T-cell (primary cell): ENCODE data around the gene ZNF417. TPM values are rescaled to one million over a fixed set of nuclear protein-coding genes. Genes with fewer than 3 reads are reported as not detected.
"Not testable (repeated sequence)": the region's sequence is repeated elsewhere in the genome, so short reads cannot be mapped to it uniquely, and the experiment has no call there.

ENCODE experiments used
- ATAC-seq, 4 experiments: fragments of 200-7000 bp in 3 of 4; fragments of 150-1000 bp in 1 of 4; cut with Tn5 transposase; replicated peaks in 1 of 4; 1 replicate in 3 of 4; 2 replicates in 1 of 4; pipeline ENCODE4 v1.10.0; 2021; ENCODE audit warnings: moderate library complexity in 3 of 4, mild to moderate bottlenecking in 2 of 4, moderate number of reproducible peaks in 1 of 4
- CTCF ChIA-PET, 2 donors: fragments of 300-600 bp; sonication (Branson Sonifier 250); formaldehyde crosslinking; loops; one replicate each; lab custom pipeline; 2022; ENCODE audit warnings: antibody characterized with exemption in 2 of 2; lab: Charles Lee
- POLR2A ChIA-PET, 2 donors: fragments of 300-600 bp; sonication (Branson Sonifier 250); formaldehyde crosslinking; loops; one replicate each; lab custom pipeline; 2022; ENCODE audit warnings: antibody characterized with exemption in 2 of 2; lab: Charles Lee
- DNase-seq, 35 experiments: peaks; one replicate each; pipeline versions ENCODE4 v3.0.0 to v3.0.0-alpha.2; 2013 to 2023
- H3K27ac ChIP-seq: one replicate; pipeline ENCODE4 v1.5.1; 2013; ENCODE audit warnings: low read length
- H3K27me3 ChIP-seq, 2 experiments: replicated peaks in 1 of 2; 1 replicate in 1 of 2; 2 replicates in 1 of 2; pipeline versions ENCODE4 v1.6.1 to v1.7.0; 2013; ENCODE audit warnings: low read length in 1 of 2, mixed read lengths in 1 of 2; ENCODE audit not compliant: control insufficient read depth in 2 of 2, insufficient read depth in 2 of 2; ENCODE audit errors: extremely low read depth in 1 of 2
- H3K36me3 ChIP-seq, 2 donors: 1 replicate in 1 of 2; 2 replicates in 1 of 2; pipeline versions ENCODE4 v1.6.1 to v1.7.0; 2013; ENCODE audit warnings: low read length in 1 of 2; ENCODE audit not compliant: control insufficient read depth in 2 of 2, insufficient read depth in 1 of 2; ENCODE audit errors: extremely low read depth in 1 of 2
- H3K4me1 ChIP-seq, 2 experiments: 1 replicate in 1 of 2; 2 replicates in 1 of 2; pipeline versions ENCODE4 v1.6.1 to v1.7.0; 2013; ENCODE audit warnings: low read length in 2 of 2, mixed read lengths in 1 of 2; ENCODE audit not compliant: insufficient read depth in 2 of 2, control insufficient read depth in 1 of 2; ENCODE audit errors: extremely low read depth in 1 of 2
- H3K4me3 ChIP-seq, 2 donors: 1 replicate in 1 of 2; 2 replicates in 1 of 2; pipeline versions ENCODE4 v1.5.1 to v1.7.0; 2013; ENCODE audit warnings: mild to moderate bottlenecking in 2 of 2, low read length in 1 of 2, moderate library complexity in 1 of 2; ENCODE audit not compliant: control insufficient read depth in 1 of 2; ENCODE audit errors: extremely low read depth in 1 of 2
- H3K9me3 ChIP-seq: 2 replicates; pipeline ENCODE4 v1.7.0; 2013
- H3K27ac Mint-ChIP-seq, 2 donors: one replicate each; pipeline ENCODE4 v1.8.0; 2020 to 2021; ENCODE audit warnings: mild to moderate bottlenecking in 2 of 2, mixed read lengths in 2 of 2
- H3K27me3 Mint-ChIP-seq, 2 donors: one replicate each; pipeline ENCODE4 v1.8.0; 2021 to 2022; ENCODE audit warnings: mixed read lengths in 2 of 2
- H3K36me3 Mint-ChIP-seq: one replicate; pipeline ENCODE4 v1.8.0; 2021; ENCODE audit warnings: mixed read lengths
- H3K4me1 Mint-ChIP-seq, 3 donors: one replicate each; pipeline ENCODE4 v1.8.0; 2020 to 2022; ENCODE audit warnings: mixed read lengths in 3 of 3, mild to moderate bottlenecking in 1 of 3
- H3K4me3 Mint-ChIP-seq, 3 donors: one replicate each; pipeline ENCODE4 v1.8.0; 2020 to 2022; ENCODE audit warnings: mild to moderate bottlenecking in 3 of 3, mixed read lengths in 3 of 3, moderate library complexity in 3 of 3
- H3K9me3 Mint-ChIP-seq, 3 donors: one replicate each; pipeline ENCODE4 v1.8.0; 2020 to 2022; ENCODE audit warnings: mixed read lengths in 3 of 3
- WGBS: methylation state at CpG from one replicate; pipeline ENCODE4 v1.1.5; 2013; ENCODE audit warnings: missing lambda C conversion rate; ENCODE audit not compliant: insufficient coverage; 5-methylcytosine and 5-hydroxymethylcytosine counted together
- total RNA-seq, 35 experiments: library from RNA in 6 of 35; stranded (reverse) in 6 of 35; fragments of 120-200 nt in 1 of 35; gene quantifications; one replicate each; pipeline versions ENCODE4 v1.2.1 to v1.2.4 and lab custom pipeline; 2013 to 2026

The ZNF417 gene
- total RNA-seq, 5 donors from 2014 or later (not counting 1 experiment from before 2014, with no cell fraction given), result 23.6 to 39.7 (median 36.6) TPM

- peaks cover 4 to 41% (median 32%) of the 10 kb centered on the region in 3 donors for H3K9me3 Mint-ChIP-seq
- H3K4me1 ChIP-seq, result not testable (repeated sequence)
Observed at GRCh38 chr19:57873883-57874799, 42.3 kb downstream of the ZNF417 start.

GRCh38 chr19:57872450-57872849, 43.9 kb downstream of the ZNF417 start:
- CTCF ChIA-PET, result no interaction called here
- H3K4me3 Mint-ChIP-seq, result no peak overlapping the region

More at GRCh38 chr19:57873883-57874799, 42.3 kb downstream of the ZNF417 start:
- WGBS, result no CpG with 5 or more reads among the region's 8 CpGs
- H3K27me3 Mint-ChIP-seq, H3K27ac Mint-ChIP-seq, H3K27ac ChIP-seq, H3K4me3 ChIP-seq, H3K4me3 Mint-ChIP-seq, DNase-seq, CTCF ChIA-PET, POLR2A ChIA-PET, ATAC-seq, H3K27me3 ChIP-seq, H3K4me1 Mint-ChIP-seq: not testable (repeated sequence)
- peaks cover 0 to 14% of the 10 kb centered on the region in 2 donors for H3K36me3 ChIP-seq
- H3K36me3 Mint-ChIP-seq, result peaks cover 76% of the 10 kb centered on the region
- H3K9me3 ChIP-seq, result peaks cover 29% of the 10 kb centered on the region

GRCh38 chr19:57870225-57870624, 46.2 kb downstream of the ZNF417 start:
- peaks cover 70% of the 10 kb centered on the region for H3K36me3 Mint-ChIP-seq
- ATAC-seq, result no peak
- peaks cover 26% of the 10 kb centered on the region for H3K9me3 ChIP-seq
- H3K4me3 ChIP-seq, result peak overlapping the region in 1 of 2 donors; percentile 2
- peaks cover 10 to 19% of the 10 kb centered on the region in 2 donors for H3K36me3 ChIP-seq
- DNase-seq, result no peak
- no peak overlapping the region for H3K27ac Mint-ChIP-seq
- no peaks in the 10 kb centered on the region for H3K27me3 ChIP-seq
- ChIA-PET CTCF (no interaction called here), POLR2A (no interaction called here)
- no peak overlapping the region for H3K4me3 Mint-ChIP-seq
- no peaks in the 10 kb centered on the region for H3K27me3 Mint-ChIP-seq
- WGBS, result 100% methylated on average over 1 of the region's 2 CpGs
- H3K4me1 ChIP-seq, result no peaks in the 10 kb centered on the region
- H3K9me3 Mint-ChIP-seq, result peaks cover 0 to 38% (median 29%) of the 10 kb centered on the region in 3 donors
- H3K4me1 Mint-ChIP-seq, result no peaks in the 10 kb centered on the region
- H3K27ac ChIP-seq, result no peak overlapping the region

More at GRCh38 chr19:57872450-57872849, 43.9 kb downstream of the ZNF417 start:
- Histone ChIP-seq H3K36me3 (peaks cover 1 to 16% of the 10 kb centered on the region in 2 donors), H3K4me1 (no peaks in the 10 kb centered on the region), H3K27me3 (no peaks in the 10 kb centered on the region), H3K27ac (no peak overlapping the region), H3K9me3 (peaks cover 29% of the 10 kb centered on the region), H3K4me3 (no peak overlapping the region)
- DNase-seq (no peak), ATAC-seq (no peak)
- H3K36me3 Mint-ChIP-seq, result peaks cover 73% of the 10 kb centered on the region
- POLR2A ChIA-PET, result no interaction called here
- peaks cover 4 to 44% (median 39%) of the 10 kb centered on the region in 3 donors for H3K9me3 Mint-ChIP-seq
- H3K27ac Mint-ChIP-seq, result no peak overlapping the region
- no peaks in the 10 kb centered on the region for H3K4me1 Mint-ChIP-seq
- no peaks in the 10 kb centered on the region for H3K27me3 Mint-ChIP-seq

- H3K36me3 ChIP-seq, result peaks cover 10 to 23% of the 10 kb centered on the region in 2 donors
- H3K4me1 ChIP-seq, CTCF ChIA-PET, H3K27me3 ChIP-seq, ATAC-seq, H3K27ac ChIP-seq, H3K4me1 Mint-ChIP-seq, DNase-seq, H3K4me3 ChIP-seq, H3K4me3 Mint-ChIP-seq, H3K27me3 Mint-ChIP-seq, H3K27ac Mint-ChIP-seq: not testable (repeated sequence)
- peaks cover 25% of the 10 kb centered on the region for H3K9me3 ChIP-seq
- POLR2A ChIA-PET, result interaction anchor here in 1 of 2 donors (0.7 kb wide), 1 partner anchor 237 kb away, joined by 4 read pairs; no protein-coding TSS in a partner anchor
- 100% methylated on average over 1 of the region's 6 CpGs for WGBS
- H3K9me3 Mint-ChIP-seq, result peaks cover 0 to 41% (median 32%) of the 10 kb centered on the region in 3 donors
- H3K36me3 Mint-ChIP-seq, result peaks cover 72% of the 10 kb centered on the region
Observed at GRCh38 chr19:57869655-57870054, 46.7 kb downstream of the ZNF417 start.

- Mint-ChIP-seq H3K27ac (no peak overlapping the region), H3K4me1 (no peaks in the 10 kb centered on the region), H3K36me3 (peaks cover 68% of the 10 kb centered on the region), H3K4me3 (no peak overlapping the region), H3K9me3 (peaks cover 0 to 37% (median 31%) of the 10 kb centered on the region in 3 donors), H3K27me3 (no peaks in the 10 kb centered on the region)
- Histone ChIP-seq H3K27me3 (no peaks in the 10 kb centered on the region), H3K4me1 (no peaks in the 10 kb centered on the region), H3K4me3 (no peak overlapping the region), H3K36me3 (peaks cover 13 to 31% of the 10 kb centered on the region in 2 donors), H3K9me3 (peaks cover 15% of the 10 kb centered on the region), H3K27ac (no peak overlapping the region)
- ATAC-seq (no peak), DNase-seq (no peak)
- WGBS, result 94% methylated on average over 2 of the region's 7 CpGs
- POLR2A ChIA-PET, result interaction anchor here in 1 of 2 donors (0.6 kb wide), 1 partner anchor 132 kb away, joined by 3 read pairs; no protein-coding TSS in a partner anchor
- CTCF ChIA-PET, result no interaction called here
Observed at GRCh38 chr19:57867868-57868492, 48.4 kb downstream of the ZNF417 start.
